LNCaP clone FGC (cell line): ENCODE measurements around the gene IFNA6.

Experiments
- DNase-seq: peaks from one replicate; pipeline ENCODE4 v3.0.0-alpha.2; 2011; ENCODE audit warnings: low read depth
- H3K4me3 ChIP-seq: 2 replicates; pipeline ENCODE4 v1.5.1; 2011; ENCODE audit warnings: mild to moderate bottlenecking, low read depth, low read length, control low read depth
- CTCF ChIP-seq: IDR thresholded peaks from 2 replicates; pipeline ENCODE4 v1.5.1; 2012; ENCODE audit warnings: mild to moderate bottlenecking; ENCODE audit not compliant: control insufficient read depth, insufficient read depth; ENCODE audit errors: extremely low read depth

Gene IFNA6

GRCh38 chr9:21316032-21316842 lies 34.5 kb downstream of the IFNA6 start:
- TF ChIP-seq CTCF = no peak
- H3K4me3 ChIP-seq = no peak overlapping the region
- DNase-seq = peak; percentile 62

- no peak for DNase-seq
- H3K4me3 ChIP-seq = no peak overlapping the region
- no peak for TF ChIP-seq CTCF
Measured at GRCh38 chr9:21314152-21314551, 36.5 kb downstream of the IFNA6 start.

- DNase-seq = no peak
- TF ChIP-seq CTCF = no peak
- no peak overlapping the region for H3K4me3 ChIP-seq
Measured at GRCh38 chr9:21311889-21312288, 38.8 kb downstream of the IFNA6 start.

GRCh38 chr9:21305213-21305612 lies 45.5 kb downstream of the IFNA6 start, which contains the start of gene IFNA5:
Gene IFNA5 (minus strand): TSS chr9:21305313. CDS start chr9:21305256, 57 bp downstream.
- H3K4me3 ChIP-seq = no peak within 1 kb of the TSS
- DNase-seq = no peak
- TF ChIP-seq CTCF = no peak
